Fibroblast of mammary gland (primary cell): ENCODE results near the gene ELMO1.

Source experiments
- DNase-seq: peaks from one replicate; pipeline ENCODE4 v3.0.0-alpha.2; 2010; ENCODE audit warnings: low read depth
- H3K4me3 ChIP-seq: 2 replicates; pipeline ENCODE4 v1.5.1; 2011; ENCODE audit warnings: low read depth, mild to moderate bottlenecking, low read length, moderate library complexity; ENCODE audit not compliant: control insufficient read depth
- CTCF ChIP-seq: conservative IDR thresholded peaks from 2 replicates; pipeline ENCODE4 v1.5.1; 2011; ENCODE audit warnings: low read depth, low read length, inconsistent platforms; ENCODE audit not compliant: control insufficient read depth, insufficient read depth

The ELMO1 gene

GRCh38 chr7:37342176-37342687, 106.4 kb downstream of the ELMO1 start:
- DNase-seq, result no peak
- no peak overlapping the region for H3K4me3 ChIP-seq
- TF ChIP-seq CTCF, result no peak

GRCh38 chr7:37341033-37341630, 107.5 kb downstream of the ELMO1 start:
- H3K4me3 ChIP-seq, result no peak overlapping the region
- no peak for TF ChIP-seq CTCF
- DNase-seq, result no peak

- DNase-seq, result no peak
- H3K4me3 ChIP-seq, result no peak overlapping the region
- no peak for TF ChIP-seq CTCF
Measured at GRCh38 chr7:37338966-37339365, 109.7 kb downstream of the ELMO1 start.

DNA sequence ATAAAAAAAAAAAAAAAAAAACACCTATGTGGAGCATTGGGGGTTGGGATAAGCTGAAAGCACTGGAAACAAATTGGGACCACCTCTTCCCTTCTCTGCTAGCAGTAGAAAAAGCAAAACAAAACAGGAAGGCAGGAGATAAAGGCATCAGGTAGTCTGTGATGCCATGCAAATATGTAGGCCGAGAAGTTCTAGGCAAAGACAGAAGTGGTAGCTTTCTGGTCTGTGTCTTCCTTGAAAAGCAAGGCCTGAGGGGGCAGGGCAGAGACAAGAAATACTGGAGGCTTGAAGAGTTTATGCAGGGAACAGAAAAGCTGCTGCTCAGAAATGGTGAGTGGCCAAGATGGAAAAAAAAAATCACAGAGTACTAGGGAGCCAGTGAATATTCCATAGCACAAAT, 111.1 kb downstream of the ELMO1 start:
- DNase-seq, result no peak
- TF ChIP-seq CTCF, result no peak
- no peak overlapping the region for H3K4me3 ChIP-seq

DNA sequence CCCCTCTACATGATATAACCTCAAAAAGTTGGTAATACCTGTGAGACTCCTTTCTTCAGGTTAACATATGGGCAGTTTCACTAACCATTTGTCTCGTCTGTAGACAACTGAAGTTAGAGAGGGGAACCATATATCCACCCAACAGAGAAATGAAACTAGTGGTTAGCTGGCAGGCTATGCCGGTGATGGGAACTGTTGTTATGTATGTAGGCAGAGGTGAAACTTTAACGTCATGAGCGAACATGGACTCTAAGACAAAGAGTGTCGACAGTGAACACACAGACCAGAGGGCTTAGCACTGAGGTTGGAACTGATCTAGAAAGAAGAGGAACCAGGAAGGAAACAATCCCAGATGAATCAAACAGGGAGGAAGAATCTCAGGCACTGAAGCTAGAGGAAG, 112.4 kb downstream of the ELMO1 start:
- TF ChIP-seq CTCF, result no peak
- DNase-seq, result no peak
- no peak overlapping the region for H3K4me3 ChIP-seq

- H3K4me3 ChIP-seq, result no peak overlapping the region
- TF ChIP-seq CTCF, result no peak
- no peak for DNase-seq
Measured at GRCh38 chr7:37333075-37333474, 115.6 kb downstream of the ELMO1 start.
